PC-3 (cell line): Measurements from ENCODE around the gene ATP6V0E2. TPM values are rescaled to one million over a fixed set of nuclear protein-coding genes. Genes with fewer than 3 reads are reported as not detected.

Source experiments
- ATAC-seq: fragments of 200-7000 bp; cut with Tn5 transposase; 2 replicates; pipeline ENCODE4 v1.9.1; 2020; ENCODE audit warnings: mild to moderate bottlenecking, moderate library complexity
- BruUV-seq: library from RNA; stranded (reverse); fragments of 400-500 nt; replicated peaks from 2 replicates; lab custom pipeline; 2021; lab: Mats Ljungman, UMichigan
- CTCF ChIA-PET: fragments of 300-600 bp; sonication (Branson Sonifier 250); formaldehyde crosslinking; loops from one replicate; lab custom pipeline; 2022; ENCODE audit warnings: antibody characterized with exemption; lab: Charles Lee
- POLR2A ChIA-PET: fragments of 300-600 bp; sonication (Branson Sonifier 250); formaldehyde crosslinking; loops from one replicate; lab custom pipeline; 2022; ENCODE audit warnings: antibody characterized with exemption; ENCODE audit not compliant: unreplicated experiment; lab: Charles Lee
- DNase-seq: peaks from one replicate; pipeline ENCODE4 v3.0.0-alpha.2; 2015
- H2AFZ ChIP-seq: fragments of 300-600 bp; sonication (generic); 2 replicates; pipeline ENCODE4 v1.6.0; 2016; ENCODE audit warnings: antibody characterized with exemption, low read length
- H3F3A ChIP-seq: fragments of 300-600 bp; sonication (generic); one replicate; pipeline ENCODE4 v1.6.0; 2017; ENCODE audit warnings: antibody characterized with exemption, low read length, control low read depth, mild to moderate bottlenecking; ENCODE audit not compliant: unreplicated experiment
- H3K27ac ChIP-seq: fragments of 300-600 bp; sonication (generic); 2 replicates; pipeline ENCODE4 v1.5.1; 2016; ENCODE audit warnings: mild to moderate bottlenecking, low read length
- H3K27me3 ChIP-seq: fragments of 300-600 bp; sonication (generic); 2 replicates; pipeline ENCODE4 v1.6.1; 2016; ENCODE audit warnings: low read length, mixed read lengths
- H3K36me3 ChIP-seq: fragments of 300-600 bp; sonication (generic); 2 replicates; pipeline ENCODE4 v1.6.1; 2016; ENCODE audit warnings: low read depth, mixed run types, low read length, mixed read lengths
- H3K4me1 ChIP-seq: fragments of 300-600 bp; sonication (generic); 2 replicates; pipeline ENCODE4 v1.5.1; 2016; ENCODE audit warnings: low read length; ENCODE audit not compliant: insufficient read depth
- H3K4me2 ChIP-seq: fragments of 300-600 bp; sonication (generic); 2 replicates; pipeline ENCODE4 v1.6.0; 2016; ENCODE audit warnings: low read length
- H3K4me3 ChIP-seq: fragments of 300-600 bp; sonication (generic); 2 replicates; pipeline ENCODE4 v1.5.1; 2016; ENCODE audit warnings: mild to moderate bottlenecking, low read length, mixed read lengths
- H3K79me2 ChIP-seq: fragments of 300-600 bp; sonication (generic); 2 replicates; pipeline ENCODE4 v1.6.1; 2017; ENCODE audit warnings: low read length, mixed read lengths
- H3K9ac ChIP-seq: fragments of 300-600 bp; sonication (generic); 2 replicates; pipeline ENCODE4 v1.6.0; 2016; ENCODE audit warnings: mild to moderate bottlenecking, low read length
- H3K9me2 ChIP-seq: fragments of 300-600 bp; sonication (generic); replicated peaks from 2 replicates; pipeline ENCODE4 v1.6.1; 2016; ENCODE audit warnings: mixed run types, low read length, mixed read lengths
- H3K9me3 ChIP-seq: fragments of 300-600 bp; sonication (generic); 2 replicates; pipeline ENCODE4 v1.6.1; 2016; ENCODE audit warnings: low read length, mixed read lengths
- H4K20me1 ChIP-seq: fragments of 300-600 bp; sonication (generic); 2 replicates; pipeline ENCODE4 v1.6.1; 2016; ENCODE audit warnings: low read length, mixed read lengths
- EZH2 ChIP-seq: fragments of 300-600 bp; sonication (generic); IDR thresholded peaks from one replicate; pipeline ENCODE4 v1.6.1; 2017; ENCODE audit warnings: antibody characterized with exemption, mild to moderate bottlenecking, low read length; ENCODE audit not compliant: unreplicated experiment
- EZH2phosphoT487 ChIP-seq: fragments of 300-600 bp; sonication (generic); IDR thresholded peaks from 2 replicates; pipeline ENCODE4 v1.6.1; 2018; ENCODE audit warnings: mild to moderate bottlenecking, antibody characterized with exemption, low read length, borderline replicate concordance
- intact Hi-C: fragments of 100-400 bp; cut with micrococcal nuclease; formaldehyde crosslinking; loops from 2 replicates; pipeline ENCODE4 v1.9.0; 2023
- total RNA-seq: library from RNA; depleted of rRNA; stranded (reverse); fragments of >200 nt; gene quantifications from 2 replicates; pipeline ENCODE4 v1.2.3, GENCODE V29; 2014
- TF ChIP-seq, protein P1 (sequence below): fragments of 300-600 bp; sonication (generic); conservative IDR thresholded peaks from 2 replicates; pipeline ENCODE4 v1.5.1; 2017; ENCODE audit warnings: antibody characterized with exemption, low read depth, mild to moderate bottlenecking, low read length

Gene ATP6V0E2
- total RNA-seq, 1 experiment from 2014 or later = 78.2 TPM

DNA sequence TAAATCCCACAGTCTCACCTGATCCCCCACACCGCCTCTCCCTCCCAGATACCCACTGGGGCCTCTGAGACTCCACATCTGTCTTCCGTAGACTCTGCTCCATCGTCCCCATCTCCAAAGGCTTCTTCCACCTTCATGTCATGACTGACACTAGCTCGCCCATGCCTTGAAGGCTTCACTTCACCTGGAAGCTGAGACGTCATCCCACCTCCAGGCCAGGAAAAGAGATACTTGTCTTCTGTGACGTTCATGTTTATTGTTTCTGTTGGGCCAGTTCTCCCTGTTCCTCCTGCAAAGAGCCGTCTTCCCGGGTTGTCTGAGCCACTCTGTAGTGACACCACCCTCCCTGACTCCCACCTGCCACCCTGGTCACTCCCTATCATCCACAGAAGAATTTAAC lies 39.2 kb upstream of the ATP6V0E2 start:
- H2AFZ ChIP-seq = no peak overlapping the region
- H3K4me2 ChIP-seq = no peak overlapping the region
- no peaks in the 10 kb centered on the region; the same call in 1 of the 2 replicates for H3K27me3 ChIP-seq
- H3K27ac ChIP-seq = no peak overlapping the region
- no peaks in the 10 kb centered on the region for H3K36me3 ChIP-seq
- intact Hi-C loops = no loop called here
- TF ChIP-seq, protein P1, sequence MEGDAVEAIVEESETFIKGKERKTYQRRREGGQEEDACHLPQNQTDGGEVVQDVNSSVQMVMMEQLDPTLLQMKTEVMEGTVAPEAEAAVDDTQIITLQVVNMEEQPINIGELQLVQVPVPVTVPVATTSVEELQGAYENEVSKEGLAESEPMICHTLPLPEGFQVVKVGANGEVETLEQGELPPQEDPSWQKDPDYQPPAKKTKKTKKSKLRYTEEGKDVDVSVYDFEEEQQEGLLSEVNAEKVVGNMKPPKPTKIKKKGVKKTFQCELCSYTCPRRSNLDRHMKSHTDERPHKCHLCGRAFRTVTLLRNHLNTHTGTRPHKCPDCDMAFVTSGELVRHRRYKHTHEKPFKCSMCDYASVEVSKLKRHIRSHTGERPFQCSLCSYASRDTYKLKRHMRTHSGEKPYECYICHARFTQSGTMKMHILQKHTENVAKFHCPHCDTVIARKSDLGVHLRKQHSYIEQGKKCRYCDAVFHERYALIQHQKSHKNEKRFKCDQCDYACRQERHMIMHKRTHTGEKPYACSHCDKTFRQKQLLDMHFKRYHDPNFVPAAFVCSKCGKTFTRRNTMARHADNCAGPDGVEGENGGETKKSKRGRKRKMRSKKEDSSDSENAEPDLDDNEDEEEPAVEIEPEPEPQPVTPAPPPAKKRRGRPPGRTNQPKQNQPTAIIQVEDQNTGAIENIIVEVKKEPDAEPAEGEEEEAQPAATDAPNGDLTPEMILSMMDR = no peak
- no peak for TF ChIP-seq EZH2phosphoT487
- no peak for TF ChIP-seq EZH2
- no peak for ATAC-seq
- no peaks in the 10 kb centered on the region for H3F3A ChIP-seq
- CTCF ChIA-PET = no interaction called here
- peaks cover 9% of the 10 kb centered on the region for H3K79me2 ChIP-seq
- H4K20me1 ChIP-seq = peaks cover 4% of the 10 kb centered on the region; the same call in 1 of the 2 replicates
- no peaks in the 10 kb centered on the region for H3K9me3 ChIP-seq
- peaks cover 9% of the 10 kb centered on the region for H3K4me1 ChIP-seq
- POLR2A ChIA-PET = no interaction called here
- DNase-seq = no peak
- H3K9ac ChIP-seq = no peak overlapping the region
- H3K4me3 ChIP-seq = no peak overlapping the region
- no TSS peak for BruUV-seq
- no peaks in the 10 kb centered on the region for H3K9me2 ChIP-seq

DNA sequence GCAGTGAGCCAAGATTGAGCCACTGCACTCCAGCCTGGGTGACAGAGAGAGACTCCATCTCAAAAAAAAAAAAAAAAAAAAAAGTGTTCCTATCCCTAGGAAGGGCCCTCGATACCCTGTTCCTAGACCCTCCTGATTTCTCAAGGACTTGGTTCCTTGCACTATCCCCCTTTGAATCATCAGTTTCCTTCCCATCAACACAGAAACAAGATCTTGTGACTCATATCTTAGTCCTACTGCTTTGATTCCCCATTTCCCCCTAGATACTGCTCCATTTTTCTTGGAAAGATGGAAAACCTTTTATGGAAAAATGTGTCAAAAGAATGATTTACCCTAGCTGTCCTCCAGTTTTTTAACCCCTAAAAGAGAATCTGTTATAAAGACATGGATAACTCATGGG lies 37.3 kb upstream of the ATP6V0E2 start:
- no TSS peak for BruUV-seq

More for the DNA sequence above, 37.3 kb upstream of the ATP6V0E2 start:
- no peak overlapping the region for H3K4me2 ChIP-seq
- H3K9me3 ChIP-seq = no peaks in the 10 kb centered on the region
- no peak overlapping the region for H2AFZ ChIP-seq
- TF ChIP-seq EZH2 (no peak), EZH2phosphoT487 (no peak)
- TF ChIP-seq, protein P1 = no peak
- no peaks in the 10 kb centered on the region for H3F3A ChIP-seq
- no peak overlapping the region for H3K9ac ChIP-seq
- H3K4me1 ChIP-seq = peaks cover 11% of the 10 kb centered on the region
- CTCF ChIA-PET = no interaction called here
- ATAC-seq (no peak), DNase-seq (no peak)
- intact Hi-C loops = loop anchor here (5.0 kb wide), 1 partner anchor 64 kb away; the partner anchor contains the start of gene ZNF467
- H3K27me3 ChIP-seq = no peaks in the 10 kb centered on the region; the same call in 1 of the 2 replicates
- no peaks in the 10 kb centered on the region for H3K36me3 ChIP-seq
- H3K4me3 ChIP-seq = no peak overlapping the region
- peaks cover 12% of the 10 kb centered on the region for H3K79me2 ChIP-seq
- no peak overlapping the region for H3K27ac ChIP-seq
- POLR2A ChIA-PET = no interaction called here
- H3K9me2 ChIP-seq = no peaks in the 10 kb centered on the region
- H4K20me1 ChIP-seq = peaks cover 5% of the 10 kb centered on the region; the same call in 1 of the 2 replicates
